HL-60 (cell line): Measurements from ENCODE around the gene TRAF4.

Experiments used
- DNase-seq, 2 experiments: peaks; one replicate each; pipeline ENCODE4 v3.0.0-alpha.2; 2010 to 2020; ENCODE audit warnings: low read depth in 1 of 2, low spot score in 1 of 2
- H3K27ac ChIP-seq: fragments of 250-450 bp; sonication (Bioruptor Pico); replicated peaks from 2 replicates; pipeline ENCODE4 v1.5.1; 2020; ENCODE audit warnings: mild to moderate bottlenecking, moderate library complexity
- H3K27me3 ChIP-seq: fragments of 250-450 bp; sonication (Bioruptor Pico); 2 replicates; pipeline ENCODE4 v1.5.1; 2021; ENCODE audit warnings: mild to moderate bottlenecking, moderate library complexity; ENCODE audit not compliant: insufficient read depth, poor library complexity, severe bottlenecking
- H3K4me3 ChIP-seq: replicated peaks from 2 replicates; pipeline ENCODE4 v1.5.1; 2011; ENCODE audit warnings: mild to moderate bottlenecking, control low read depth, low read length; ENCODE audit not compliant: insufficient read depth
- CTCF ChIP-seq: IDR thresholded peaks from one replicate; pipeline ENCODE4 v1.5.1; 2011; ENCODE audit warnings: low read length, control low read depth, inconsistent platforms; ENCODE audit not compliant: insufficient read depth
- GABPA ChIP-seq: IDR thresholded peaks from 2 replicates; pipeline ENCODE4 v1.6.1; 2012; ENCODE audit warnings: low read depth
- POLR2AphosphoS5 ChIP-seq: IDR thresholded peaks from 2 replicates; pipeline ENCODE4 v1.6.1; 2012; ENCODE audit warnings: low read depth
- REST ChIP-seq: IDR thresholded peaks from 2 replicates; pipeline ENCODE4 v1.6.1; 2012; ENCODE audit warnings: low read depth; ENCODE audit not compliant: insufficient replicate concordance
- SPI1 ChIP-seq: IDR thresholded peaks from 2 replicates; pipeline ENCODE4 v1.6.1; 2012; ENCODE audit warnings: low read depth, mild to moderate bottlenecking, borderline replicate concordance

TRAF4 gene

GRCh38 chr17:28737770-28738679 lies 5.8 kb upstream of the TRAF4 start:
- Histone ChIP-seq H3K27ac (no peak overlapping the region), H3K4me3 (no peak overlapping the region), H3K27me3 (no peaks in the 10 kb centered on the region)
- TF ChIP-seq POLR2AphosphoS5 (no peak), GABPA (no peak), REST (no peak), CTCF (no peak), SPI1 (no peak)
- no peak for DNase-seq

- Histone ChIP-seq H3K27me3 (no peaks in the 10 kb centered on the region), H3K27ac (no peak overlapping the region), H3K4me3 (no peak overlapping the region)
- no peak; the same call in 1 of the 2 replicates for TF ChIP-seq SPI1
- TF ChIP-seq POLR2AphosphoS5: peak; percentile 37; the same call in 1 of the 2 replicates
- no peak for DNase-seq
Measured at GRCh38 chr17:28738680-28739384, 5.0 kb upstream of the TRAF4 start.

- peak overlapping the region; percentile 26 for H3K27ac ChIP-seq
- no peak for DNase-seq
- no peak overlapping the region for H3K4me3 ChIP-seq
- no peaks in the 10 kb centered on the region for H3K27me3 ChIP-seq
- no peak for TF ChIP-seq GABPA
- TF ChIP-seq POLR2AphosphoS5: no peak
Measured at GRCh38 chr17:28740406-28741357, 3.1 kb upstream of the TRAF4 start.

GRCh38 chr17:28741358-28742349 lies 2.2 kb upstream of the TRAF4 start:
- Histone ChIP-seq H3K27ac (peak overlapping the region; percentile 57), H3K27me3 (no peaks in the 10 kb centered on the region), H3K4me3 (no peak overlapping the region)
- peak; percentile 91 to 93 for DNase-seq
- peak; percentile 96 for TF ChIP-seq POLR2AphosphoS5
- peak; percentile 85 for TF ChIP-seq SPI1
- no peak for TF ChIP-seq CTCF
